GM12878 (cell line): ENCODE data around the gene FIG4. TPM values are rescaled to one million over a fixed set of nuclear protein-coding genes. Genes with fewer than 3 reads are reported as not detected.

Experiments used
- ATAC-seq: fragments of 200-7000 bp; cut with Tn5 transposase; 3 replicates; pipeline ENCODE4 v1.9.1; 2020; ENCODE audit warnings: mild to moderate bottlenecking, moderate library complexity
- BruUV-seq: library from RNA; stranded (reverse); fragments of 400-500 nt; replicated peaks from 2 replicates; lab custom pipeline; 2021; lab: Mats Ljungman, UMichigan
- CTCF ChIA-PET: fragments of 300-600 bp; sonication (Branson Sonifier 250); formaldehyde crosslinking; extraction: SDS; loops from one replicate; lab custom pipeline; 2021; ENCODE audit warnings: inconsistent platforms; lab: Yijun Ruan, JAX
- POLR2A ChIA-PET: fragments of 350-600 bp; formaldehyde crosslinking; extraction: SDS; loops from one replicate; lab custom pipeline; 2021; ENCODE audit warnings: inconsistent platforms; lab: Charles Lee
- RAD21 ChIA-PET: fragments of 300-600 bp; sonication (Branson Sonifier 250); formaldehyde crosslinking; loops from one replicate; lab custom pipeline; 2023; ENCODE audit warnings: antibody characterized with exemption; ENCODE audit not compliant: unreplicated experiment; lab: Charles Lee
- SMC1A ChIA-PET: fragments of 300-600 bp; sonication (Branson Sonifier 250); formaldehyde crosslinking; loops from one replicate; lab custom pipeline; 2023; ENCODE audit not compliant: unreplicated experiment, uncharacterized antibody; lab: Charles Lee
- DNase-seq: peaks from one replicate; pipeline ENCODE4 v3.0.0-alpha.2; 2011; ENCODE audit warnings: low read depth, low spot score
- FAIRE-seq: peaks from 3 replicates; lab custom pipeline; 2011; peaks lifted over from hg19 to GRCh38; lab: Jason Lieb, UNC
- H2AFZ ChIP-seq: 2 replicates; pipeline ENCODE4 v1.6.0; 2011; ENCODE audit warnings: low read depth, low read length, control low read depth; ENCODE audit not compliant: control insufficient read depth
- H3K27ac ChIP-seq: 2 replicates; pipeline ENCODE4 v1.5.1; 2011; ENCODE audit warnings: control low read depth; ENCODE audit not compliant: control insufficient read depth, insufficient read depth
- H3K27me3 ChIP-seq, 2 experiments: replicated peaks in 1 of 2; 2 replicates each; pipeline versions ENCODE4 v1.6.0 to v1.6.1; 2011; ENCODE audit warnings: low read length in 1 of 2; ENCODE audit not compliant: control insufficient read depth in 2 of 2, insufficient read depth in 2 of 2
- H3K36me3 ChIP-seq, 2 experiments: 2 replicates each; pipeline ENCODE4 v1.5.1; 2011; ENCODE audit warnings: low read length in 1 of 2; ENCODE audit not compliant: control insufficient read depth in 2 of 2, insufficient read depth in 2 of 2
- H3K4me1 ChIP-seq: 2 replicates; pipeline ENCODE4 v1.6.1; 2011; ENCODE audit warnings: mild to moderate bottlenecking, low read length, moderate library complexity, mixed read lengths; ENCODE audit not compliant: control insufficient read depth, insufficient read depth
- H3K4me2 ChIP-seq: 2 replicates; pipeline ENCODE4 v1.6.0; 2011; ENCODE audit warnings: control low read depth; ENCODE audit not compliant: control insufficient read depth, insufficient read depth
- H3K4me3 ChIP-seq: fragments of 200-600 bp; sonication (generic); 2 replicates; pipeline ENCODE4 v1.5.1; 2016
- H3K79me2 ChIP-seq: 2 replicates; pipeline ENCODE4 v1.6.0; 2011; ENCODE audit warnings: low read length; ENCODE audit not compliant: control insufficient read depth, insufficient read depth
- H3K9ac ChIP-seq: 2 replicates; pipeline ENCODE4 v1.8.0; 2011; ENCODE audit warnings: low read length, control low read depth, mixed read lengths; ENCODE audit not compliant: control insufficient read depth, insufficient read depth
- H3K9me3 ChIP-seq: replicated peaks from 3 replicates; pipeline ENCODE4 v1.5.1; 2011; ENCODE audit warnings: mild to moderate bottlenecking, low read length; ENCODE audit not compliant: control insufficient read depth, insufficient read depth
- H4K20me1 ChIP-seq: 2 replicates; pipeline ENCODE4 v1.6.0; 2011; ENCODE audit not compliant: control insufficient read depth, insufficient read depth
- CEBPB ChIP-seq, 2 experiments: fragments of 150-350 bp in 1 of 2; IDR thresholded peaks; 2 replicates each; pipeline ENCODE4 v1.6.1; 2012 to 2014; ENCODE audit warnings: low read depth in 2 of 2, low read length in 2 of 2, borderline replicate concordance in 1 of 2, inconsistent platforms in 1 of 2
- FOXM1 ChIP-seq: IDR thresholded peaks from 2 replicates; pipeline ENCODE4 v1.6.1; 2012; ENCODE audit warnings: low read depth, mild to moderate bottlenecking, inconsistent platforms, low read length, moderate library complexity
- IKZF1 ChIP-seq: fragments of 450-650 bp; conservative IDR thresholded peaks from 2 replicates; pipeline ENCODE4 v1.6.1; 2017; ENCODE audit warnings: antibody characterized with exemption, mild to moderate bottlenecking
- KAT2A ChIP-seq: conservative IDR thresholded peaks from 2 replicates; pipeline ENCODE4 v1.6.1; 2011; ENCODE audit warnings: low read depth, low read length; ENCODE audit not compliant: control insufficient read depth
- SIX5 ChIP-seq: IDR thresholded peaks from 2 replicates; pipeline ENCODE4 v1.6.1; 2011; ENCODE audit warnings: mild to moderate bottlenecking, low read depth, low read length, moderate library complexity; ENCODE audit not compliant: severe bottlenecking
- SMARCA5 ChIP-seq: fragments of 450-650 bp; IDR thresholded peaks from 2 replicates; pipeline ENCODE4 v1.6.1; 2017; ENCODE audit warnings: mild to moderate bottlenecking
- SP1 ChIP-seq: IDR thresholded peaks from one replicate; pipeline ENCODE4 v1.6.1; 2011; ENCODE audit warnings: low read depth, low read length
- SUZ12 ChIP-seq: fragments of 200-600 bp; sonication (generic); IDR thresholded peaks from one replicate; pipeline ENCODE4 v1.6.1; 2018; ENCODE audit warnings: antibody characterized with exemption, mild to moderate bottlenecking; ENCODE audit not compliant: unreplicated experiment
- ZNF274 ChIP-seq: IDR thresholded peaks from one replicate; pipeline ENCODE4 v1.8.0; 2011; ENCODE audit not compliant: insufficient read length, insufficient read depth
- WGBS: methylation state at CpG from one replicate; pipeline ENCODE4 v1.1.6; 2016; ENCODE audit warnings: low lambda C conversion rate; ENCODE audit not compliant: insufficient replicate concordance, insufficient coverage; ENCODE audit errors: missing lambda C conversion rate; 5-methylcytosine and 5-hydroxymethylcytosine counted together
- in situ Hi-C: fragments of 300-500 bp; cut with MboI; formaldehyde crosslinking; loops from 9 replicates; pipeline ENCODE4 v1.14.3; 2018; ENCODE audit warnings: mixed read lengths
- intact Hi-C: fragments of 100-400 bp; cut with micrococcal nuclease; formaldehyde crosslinking; loops from one replicate; pipeline ENCODE4 v1.14.2; 2022; ENCODE audit not compliant: unreplicated experiment
- polyA plus RNA-seq, 11 experiments: library from polyadenylated mRNA; depleted of rRNA in 4 of 11; unstranded in 6 of 11; stranded (reverse) in 5 of 11; fragments of >200 nt; fragmentation: Nextera tagmentation in 4 of 11; fragmentation: Illumina TruSeq in 1 of 11; extraction: Ambion mirVana in 4 of 11; extraction: Trizol in 1 of 11; gene quantifications; 1 replicate in 1 of 11; 2 replicates in 10 of 11; pipeline versions ENCODE4 v1.2.1 to v1.2.3, GENCODE V29; 2011 to 2016; ENCODE audit warnings: inconsistent platforms in 2 of 11, missing spikeins in 2 of 11, low read depth in 1 of 11
- total RNA-seq, 4 experiments: library from RNA; depleted of rRNA in 3 of 4; stranded (reverse); fragments of >200 nt in 3 of 4; fragmentation: Illumina TruSeq in 1 of 4; extraction: Trizol in 1 of 4; gene quantifications; 2 replicates each; pipeline versions ENCODE4 v1.2.1 to v1.2.3, GENCODE V29; 2013 to 2021
- TF ChIP-seq, protein P1 (sequence below): fragments of 450-650 bp; formaldehyde crosslinking; IDR thresholded peaks from 2 replicates; pipeline ENCODE4 v1.4.0; 2022; ENCODE audit warnings: mild to moderate bottlenecking, moderate library complexity
- TF ChIP-seq, protein P2 (sequence below): fragments of 450-650 bp; IDR thresholded peaks from 2 replicates; pipeline ENCODE4 v1.6.1; 2016; ENCODE audit warnings: mild to moderate bottlenecking
- TF ChIP-seq, protein P3 (sequence below): fragments of 450-650 bp; IDR thresholded peaks from 2 replicates; pipeline ENCODE4 v1.6.1; 2017; ENCODE audit warnings: mild to moderate bottlenecking, moderate library complexity

FIG4 gene
- total and polyA plus RNA-seq, 10 of the 15 experiments (the other 5 are each of a cell fraction or from before 2014, with no cell fraction given): 3.8 to 23.2 (median 11.8) TPM

DNA sequence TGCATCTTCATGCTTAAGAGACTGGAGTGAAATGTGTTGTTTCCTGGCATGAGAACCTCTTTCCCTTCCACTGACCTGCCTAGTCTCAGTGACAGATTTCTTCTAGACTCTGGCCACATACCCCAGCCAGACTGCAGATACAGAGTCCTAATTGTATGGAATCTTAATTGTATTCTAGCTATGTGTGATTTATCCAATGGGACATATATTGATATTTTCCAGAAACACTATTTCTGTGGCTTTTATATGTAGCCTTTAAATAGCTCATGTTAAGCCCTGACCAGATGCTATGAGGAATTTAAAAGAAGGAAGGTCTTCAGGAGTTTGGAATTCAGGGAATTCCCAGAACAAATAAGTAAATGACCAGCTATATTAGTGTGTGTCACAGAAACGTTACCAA is 99.0 kb downstream of the FIG4 start:
- no peaks in the 10 kb centered on the region for H3K27me3 ChIP-seq
- no peaks in the 10 kb centered on the region for H3K9me3 ChIP-seq
- intact Hi-C loops: no loop called here
- no peaks in the 10 kb centered on the region for H3K79me2 ChIP-seq
- no peak overlapping the region for H3K9ac ChIP-seq
- CTCF ChIA-PET: no interaction called here
- no TSS peak for BruUV-seq
- POLR2A ChIA-PET: interaction anchor here (0.5 kb wide), 1 partner anchor 95 kb away, joined by 3 read pairs; no protein-coding TSS in a partner anchor
- TF ChIP-seq SMARCA5 (no peak), CEBPB (IDR thresholded peaks at IDR 0.05; ENCODE audit: borderline replicate concordance in 1 of 2, low read depth in 2 of 2, low read length in 2 of 2) (no peak), SP1 (no peak), SUZ12 (no peak), ZNF274 (no peak), KAT2A (no peak), FOXM1 (no peak), SIX5 (no peak), IKZF1 (no peak)
- TF ChIP-seq, protein P1, sequence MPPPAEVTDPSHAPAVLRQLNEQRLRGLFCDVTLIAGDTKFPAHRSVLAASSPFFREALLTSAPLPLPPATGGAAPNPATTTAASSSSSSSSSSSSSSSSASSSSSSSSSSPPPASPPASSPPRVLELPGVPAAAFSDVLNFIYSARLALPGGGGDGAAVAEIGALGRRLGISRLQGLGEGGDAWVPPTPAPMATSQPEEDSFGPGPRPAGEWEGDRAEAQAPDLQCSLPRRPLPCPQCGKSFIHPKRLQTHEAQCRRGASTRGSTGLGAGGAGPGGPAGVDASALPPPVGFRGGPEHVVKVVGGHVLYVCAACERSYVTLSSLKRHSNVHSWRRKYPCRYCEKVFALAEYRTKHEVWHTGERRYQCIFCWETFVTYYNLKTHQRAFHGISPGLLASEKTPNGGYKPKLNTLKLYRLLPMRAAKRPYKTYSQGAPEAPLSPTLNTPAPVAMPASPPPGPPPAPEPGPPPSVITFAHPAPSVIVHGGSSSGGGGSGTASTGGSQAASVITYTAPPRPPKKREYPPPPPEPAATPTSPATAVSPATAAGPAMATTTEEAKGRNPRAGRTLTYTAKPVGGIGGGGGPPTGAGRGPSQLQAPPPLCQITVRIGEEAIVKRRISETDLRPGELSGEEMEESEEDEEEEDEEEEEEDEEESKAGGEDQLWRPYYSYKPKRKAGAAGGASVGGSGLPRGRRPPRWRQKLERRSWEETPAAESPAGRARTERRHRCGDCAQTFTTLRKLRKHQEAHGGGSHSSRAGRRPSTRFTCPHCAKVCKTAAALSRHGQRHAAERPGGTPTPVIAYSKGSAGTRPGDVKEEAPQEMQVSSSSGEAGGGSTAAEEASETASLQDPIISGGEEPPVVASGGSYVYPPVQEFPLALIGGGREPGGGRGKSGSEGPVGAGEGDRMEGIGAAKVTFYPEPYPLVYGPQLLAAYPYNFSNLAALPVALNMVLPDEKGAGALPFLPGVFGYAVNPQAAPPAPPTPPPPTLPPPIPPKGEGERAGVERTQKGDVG (CRISPR knock-in tag): no peak
- TF ChIP-seq, protein P2, sequence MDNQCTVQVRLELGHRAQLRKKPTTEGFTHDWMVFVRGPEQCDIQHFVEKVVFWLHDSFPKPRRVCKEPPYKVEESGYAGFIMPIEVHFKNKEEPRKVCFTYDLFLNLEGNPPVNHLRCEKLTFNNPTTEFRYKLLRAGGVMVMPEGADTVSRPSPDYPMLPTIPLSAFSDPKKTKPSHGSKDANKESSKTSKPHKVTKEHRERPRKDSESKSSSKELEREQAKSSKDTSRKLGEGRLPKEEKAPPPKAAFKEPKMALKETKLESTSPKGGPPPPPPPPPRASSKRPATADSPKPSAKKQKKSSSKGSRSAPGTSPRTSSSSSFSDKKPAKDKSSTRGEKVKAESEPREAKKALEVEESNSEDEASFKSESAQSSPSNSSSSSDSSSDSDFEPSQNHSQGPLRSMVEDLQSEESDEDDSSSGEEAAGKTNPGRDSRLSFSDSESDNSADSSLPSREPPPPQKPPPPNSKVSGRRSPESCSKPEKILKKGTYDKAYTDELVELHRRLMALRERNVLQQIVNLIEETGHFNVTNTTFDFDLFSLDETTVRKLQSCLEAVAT: no peak
- TF ChIP-seq, protein P3, sequence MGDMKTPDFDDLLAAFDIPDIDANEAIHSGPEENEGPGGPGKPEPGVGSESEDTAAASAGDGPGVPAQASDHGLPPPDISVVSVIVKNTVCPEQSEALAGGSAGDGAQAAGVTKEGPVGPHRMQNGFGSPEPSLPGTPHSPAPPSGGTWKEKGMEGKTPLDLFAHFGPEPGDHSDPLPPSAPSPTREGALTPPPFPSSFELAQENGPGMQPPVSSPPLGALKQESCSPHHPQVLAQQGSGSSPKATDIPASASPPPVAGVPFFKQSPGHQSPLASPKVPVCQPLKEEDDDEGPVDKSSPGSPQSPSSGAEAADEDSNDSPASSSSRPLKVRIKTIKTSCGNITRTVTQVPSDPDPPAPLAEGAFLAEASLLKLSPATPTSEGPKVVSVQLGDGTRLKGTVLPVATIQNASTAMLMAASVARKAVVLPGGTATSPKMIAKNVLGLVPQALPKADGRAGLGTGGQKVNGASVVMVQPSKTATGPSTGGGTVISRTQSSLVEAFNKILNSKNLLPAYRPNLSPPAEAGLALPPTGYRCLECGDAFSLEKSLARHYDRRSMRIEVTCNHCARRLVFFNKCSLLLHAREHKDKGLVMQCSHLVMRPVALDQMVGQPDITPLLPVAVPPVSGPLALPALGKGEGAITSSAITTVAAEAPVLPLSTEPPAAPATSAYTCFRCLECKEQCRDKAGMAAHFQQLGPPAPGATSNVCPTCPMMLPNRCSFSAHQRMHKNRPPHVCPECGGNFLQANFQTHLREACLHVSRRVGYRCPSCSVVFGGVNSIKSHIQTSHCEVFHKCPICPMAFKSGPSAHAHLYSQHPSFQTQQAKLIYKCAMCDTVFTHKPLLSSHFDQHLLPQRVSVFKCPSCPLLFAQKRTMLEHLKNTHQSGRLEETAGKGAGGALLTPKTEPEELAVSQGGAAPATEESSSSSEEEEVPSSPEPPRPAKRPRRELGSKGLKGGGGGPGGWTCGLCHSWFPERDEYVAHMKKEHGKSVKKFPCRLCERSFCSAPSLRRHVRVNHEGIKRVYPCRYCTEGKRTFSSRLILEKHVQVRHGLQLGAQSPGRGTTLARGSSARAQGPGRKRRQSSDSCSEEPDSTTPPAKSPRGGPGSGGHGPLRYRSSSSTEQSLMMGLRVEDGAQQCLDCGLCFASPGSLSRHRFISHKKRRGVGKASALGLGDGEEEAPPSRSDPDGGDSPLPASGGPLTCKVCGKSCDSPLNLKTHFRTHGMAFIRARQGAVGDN: no peak
- in situ Hi-C loops: no loop called here
- H3K4me2 ChIP-seq: no peak overlapping the region
- H4K20me1 ChIP-seq: no peaks in the 10 kb centered on the region
- DNase-seq: no peak
- H3K4me3 ChIP-seq: no peak overlapping the region
- 75% methylated on average over 1 of the region's 1 CpG for WGBS
- RAD21 ChIA-PET: interaction anchor here (0.9 kb wide), 1 partner anchor 249 kb away, joined by 3 read pairs; no protein-coding TSS in a partner anchor
- SMC1A ChIA-PET: interaction anchor here (1.1 to 1.5 kb wide), 3 partner anchors 8 to 93 kb away, joined by 3 to 8 read pairs (median 4); no protein-coding TSS in a partner anchor
- no peak overlapping the region for H2AFZ ChIP-seq
- FAIRE-seq: no peak
- peaks cover 8% of the 10 kb centered on the region for H3K4me1 ChIP-seq
- no peak for ATAC-seq
- H3K27ac ChIP-seq: no peak overlapping the region
- no peaks in the 10 kb centered on the region; a peak in 1 of 4 replicates for H3K36me3 ChIP-seq
